ENCODE data around the gene CFAP221.
A peak's percentile ranks its signal among the peaks of the same experiment; 100 is the strongest.

GRCh38 chr2:119590873-119591272 lies 46.6 kb downstream of the CFAP221 start:
- TF ChIP-seq GATA2 (IDR thresholded peaks at IDR 0.05; ENCODE audit: low read depth, low read length) (no peak; the same call in 1 of the 2 replicates), GATA3 (IDR thresholded peaks at IDR 0.05; ENCODE audit: low read depth, low read length) (peak; percentile 48; the same call in 1 of the 2 replicates)

Data from SH-SY5Y (cell line).